NCI-H748 (cell line): ENCODE results near the gene TWF2.
A peak's percentile ranks its signal among the peaks of the same experiment; 100 is the strongest.
"Not testable (repeated sequence)": the region's sequence is repeated elsewhere in the genome, so short reads cannot be mapped to it uniquely, and the experiment has no call there.

Source experiments
- DNase-seq: peaks from one replicate; lab custom pipeline; 2025; ENCODE audit not compliant: unreplicated experiment; lab: John Stamatoyannopoulos, UW

The TWF2 gene

DNA sequence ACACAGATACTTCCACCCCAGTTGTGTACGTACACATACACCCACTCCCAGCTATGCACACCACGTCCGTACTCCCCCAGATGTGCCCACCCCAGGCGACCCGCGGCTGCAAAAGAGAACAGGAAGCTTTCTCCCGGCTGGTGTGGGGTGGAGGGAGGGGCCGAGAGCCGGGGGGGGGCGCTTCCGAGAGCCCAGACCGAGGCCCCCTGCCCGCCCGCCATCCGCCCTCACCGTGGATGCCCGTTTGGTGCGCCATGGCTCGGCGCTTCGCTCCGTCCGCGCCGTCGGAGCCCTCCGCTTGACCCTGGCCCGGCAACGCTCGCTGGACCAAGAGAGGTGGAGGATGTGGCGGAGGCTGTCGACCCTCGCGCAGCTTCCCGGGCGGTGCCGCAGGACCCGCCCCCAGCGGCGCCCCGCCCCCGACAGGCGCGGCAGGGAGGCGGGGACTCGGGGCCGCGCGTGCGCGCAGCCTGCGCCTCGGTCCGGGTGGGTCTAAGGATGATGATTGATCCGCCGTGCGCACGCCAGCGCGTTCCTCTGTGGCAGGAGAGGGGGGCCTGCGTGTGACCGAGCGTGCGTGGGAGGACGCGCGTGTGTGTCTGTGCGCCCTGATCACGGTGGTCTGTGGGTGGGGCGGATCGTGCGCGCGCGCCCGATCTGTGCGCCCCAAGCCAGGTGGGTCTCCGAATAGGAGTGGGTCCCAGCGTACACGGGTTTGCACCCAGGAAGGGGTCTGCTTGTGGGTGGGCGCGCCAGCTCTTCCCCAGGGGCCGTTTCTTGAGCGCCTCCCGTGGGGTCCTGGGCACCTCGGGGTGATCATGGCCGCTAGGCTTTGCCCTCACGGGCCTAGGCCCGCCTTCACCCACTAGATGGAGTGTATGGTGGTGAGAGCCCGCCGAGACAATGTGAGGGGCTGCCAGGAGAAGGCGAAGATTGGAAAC lies at the start of gene TWF2:
Gene TWF2 (minus strand): TSS at position 398 of the 941 bp plus-strand sequence. CDS start 142 bp downstream, at position 256.
- peak; percentile 73 for DNase-seq

GRCh38 chr3:52288674-52289073 lies 49.7 kb upstream of the TWF2 start:
- DNase-seq: no peak

GRCh38 chr3:52286777-52287110 lies 47.8 kb upstream of the TWF2 start:
- no peak for DNase-seq

GRCh38 chr3:52284051-52284450 lies 45.1 kb upstream of the TWF2 start:
- DNase-seq: not testable (repeated sequence)

- no peak for DNase-seq
These were observed 44.3 kb upstream of the TWF2 start for GRCh38 chr3:52283306-52283705.

DNA sequence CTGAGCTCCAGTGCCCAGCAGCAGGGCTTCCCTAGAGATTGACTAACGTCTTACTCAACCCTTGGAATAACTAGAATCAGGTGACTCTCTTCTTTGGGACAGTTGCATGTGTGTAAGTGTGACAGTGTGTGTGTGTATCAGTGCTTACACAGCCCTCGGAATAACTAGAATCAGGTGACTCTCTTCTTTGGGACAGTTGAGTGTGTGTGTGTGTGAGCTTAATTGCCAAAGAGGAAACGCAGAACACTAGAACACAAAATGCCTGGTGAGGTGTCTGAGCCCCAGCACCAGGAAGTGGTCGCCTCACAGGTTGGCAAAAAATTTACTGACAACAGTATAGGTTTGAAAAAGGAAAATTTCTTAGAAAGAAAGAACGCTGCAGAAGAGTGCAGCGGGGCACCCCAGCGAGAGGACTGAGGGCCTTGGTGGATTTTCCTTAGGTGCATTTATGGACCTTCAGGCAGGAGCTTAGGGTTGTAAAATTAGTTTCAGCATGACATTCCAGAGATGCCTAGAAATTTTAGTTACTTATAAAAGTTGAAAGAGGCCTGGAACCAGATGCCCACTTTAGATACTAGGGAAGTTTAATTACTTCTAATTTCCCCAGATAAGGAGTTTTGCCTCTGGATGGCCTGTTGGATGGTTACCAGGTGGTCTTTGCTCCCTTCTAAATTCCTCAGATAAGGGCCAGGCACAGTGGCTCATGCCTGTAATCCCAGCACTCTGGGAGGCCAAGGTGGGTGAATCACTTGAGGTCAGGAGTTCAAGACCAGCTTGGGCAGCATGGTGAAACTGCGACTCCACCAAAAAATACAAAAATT lies 43.2 kb upstream of the TWF2 start:
- no peak for DNase-seq

DNA sequence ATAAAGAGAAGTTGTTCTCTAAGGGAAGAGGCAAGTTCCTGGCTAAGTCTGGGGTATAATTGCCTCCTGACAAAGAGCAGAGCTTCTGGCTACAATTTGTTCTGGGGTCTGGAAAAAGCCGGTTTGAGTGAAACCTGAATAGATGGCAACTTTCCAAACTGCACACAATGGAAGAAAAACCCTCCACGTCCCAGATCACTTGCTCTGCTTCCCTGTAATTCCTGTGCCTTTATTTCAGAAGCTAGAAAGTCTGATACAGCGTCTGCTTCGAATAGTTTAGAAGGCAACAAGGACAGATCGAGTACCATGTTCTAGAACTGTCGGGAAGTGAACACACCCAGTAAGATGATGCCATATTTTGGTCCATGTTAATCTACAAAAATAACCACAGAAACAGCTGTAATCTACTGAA lies 41.1 kb upstream of the TWF2 start:
- DNase-seq: peak; percentile 78

DNA sequence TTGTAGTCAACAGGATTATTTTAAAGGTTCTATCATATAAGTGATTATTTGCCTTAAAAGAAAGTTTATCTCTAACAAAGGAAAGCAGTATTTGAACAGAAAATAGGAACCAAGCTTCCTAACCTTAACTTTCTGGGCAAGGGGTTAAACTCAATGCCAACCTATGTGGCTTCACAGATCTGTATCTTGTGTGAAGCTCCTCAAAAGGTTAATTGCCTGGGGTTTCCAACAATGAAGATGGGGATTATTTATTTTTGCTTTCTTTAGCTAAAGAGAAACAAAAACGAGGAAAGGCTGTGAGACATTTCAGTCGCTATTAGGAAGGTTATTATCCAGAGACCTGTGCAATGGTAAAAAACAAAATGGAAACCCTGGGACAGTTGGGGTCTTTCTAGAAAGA lies 40.6 kb upstream of the TWF2 start:
- no peak for DNase-seq

DNA sequence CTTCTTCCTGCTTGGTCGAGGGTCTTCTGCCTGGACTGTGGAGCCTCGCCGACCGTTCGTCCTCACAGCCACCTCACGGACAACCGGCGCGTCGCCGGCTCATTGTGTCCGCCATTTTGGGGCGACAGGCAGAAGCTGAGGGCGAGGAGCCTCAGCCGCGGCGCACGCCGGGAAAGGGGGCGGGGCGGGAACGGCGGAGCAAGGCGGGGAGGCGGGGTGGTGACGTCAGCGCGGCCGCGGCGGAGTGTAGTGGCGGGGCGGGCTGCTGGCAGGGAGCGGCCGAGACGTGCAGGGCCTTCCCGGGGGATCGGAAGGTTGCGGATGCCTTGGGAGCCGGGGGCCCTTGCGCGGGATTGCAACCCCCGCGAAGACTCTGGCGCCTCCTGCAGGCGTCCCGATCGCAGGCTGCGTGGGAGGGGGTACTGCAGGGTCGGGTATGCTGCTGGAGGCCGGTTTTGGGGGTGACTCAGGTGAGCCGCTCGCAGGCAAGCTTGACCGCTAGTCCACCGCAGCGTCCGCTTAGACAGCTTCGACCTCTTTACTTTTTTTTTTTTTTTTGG lies 39.6 kb upstream of the TWF2 start, which contains the start of gene WDR82:
Gene WDR82 (minus strand): TSS at position 140 of the 560 bp plus-strand sequence. CDS start 288 bp downstream, outside the sequence.
- peak; percentile 90 for DNase-seq

DNA sequence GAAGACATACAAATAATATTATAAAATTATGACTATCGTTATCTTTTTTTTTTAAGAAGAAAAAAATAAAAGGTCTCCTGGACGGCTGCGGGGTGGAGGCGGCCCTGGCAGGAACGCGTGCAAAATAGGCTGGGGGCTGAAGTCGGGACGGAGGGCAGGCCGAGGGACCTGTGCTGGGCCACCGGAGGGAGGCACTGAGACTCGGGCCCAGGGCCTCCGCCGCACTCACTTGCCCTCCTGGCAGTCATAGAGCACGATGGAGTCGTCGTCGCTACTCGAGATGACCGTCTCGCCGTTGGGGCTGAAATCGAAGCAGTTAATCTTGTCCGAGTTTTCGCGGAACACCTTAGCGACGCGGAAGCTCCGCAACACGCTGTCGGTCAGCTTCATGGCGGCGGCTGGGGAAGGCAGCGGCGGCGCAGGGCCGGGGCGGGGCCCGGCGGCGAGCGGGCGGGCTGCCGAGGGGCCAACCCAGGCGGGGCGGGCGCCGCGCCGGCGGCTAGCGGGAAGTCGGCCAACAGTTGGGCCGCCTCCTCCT lies 39.1 kb upstream of the TWF2 start:
- DNase-seq: peak; percentile 64

- DNase-seq: peak; percentile 52
These were observed 38.4 kb upstream of the TWF2 start for GRCh38 chr3:52277071-52277964.

DNA sequence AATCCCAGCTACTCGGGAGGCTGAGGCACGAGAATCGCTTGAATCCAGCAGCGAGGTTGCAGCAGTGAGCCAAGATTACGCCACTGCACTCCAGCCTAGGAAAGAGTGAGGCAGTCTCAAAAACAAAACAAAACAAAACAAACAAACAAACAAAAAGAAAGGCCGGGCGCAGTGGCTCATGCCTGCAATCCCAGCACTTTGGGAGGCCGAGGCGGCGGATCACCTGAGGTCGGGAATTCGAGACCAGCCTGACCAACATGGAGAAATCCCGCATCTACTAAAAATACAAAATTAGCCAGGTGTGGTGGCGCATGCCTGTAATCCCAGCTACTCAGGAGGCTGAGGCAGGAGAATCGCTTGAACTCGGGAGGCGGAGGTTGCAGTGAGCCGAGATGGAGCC lies 35.8 kb upstream of the TWF2 start:
- DNase-seq: not testable (repeated sequence)

DNA sequence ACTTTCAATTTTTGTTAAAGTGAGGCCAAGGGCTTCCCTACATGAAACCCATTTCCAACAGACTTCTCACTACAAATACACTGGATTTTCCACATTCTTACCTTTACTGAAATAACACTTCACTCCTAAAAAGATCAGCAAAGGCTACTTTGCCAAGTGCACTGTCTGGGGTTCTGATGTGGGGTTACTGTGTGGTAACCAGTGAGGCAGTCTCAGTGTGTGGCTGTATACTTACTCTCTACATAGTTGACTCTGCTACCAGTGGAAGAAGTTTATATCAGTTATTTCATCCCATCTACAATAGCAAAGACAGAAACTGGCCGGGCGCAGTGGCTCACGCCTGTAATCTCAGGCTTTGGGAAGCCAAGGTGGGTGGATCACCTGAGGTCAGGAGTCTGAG lies 33.9 kb upstream of the TWF2 start:
- no peak for DNase-seq

- not testable (repeated sequence) for DNase-seq
These were observed 33.2 kb upstream of the TWF2 start for GRCh38 chr3:52272172-52272571.

GRCh38 chr3:52270252-52270754 lies 31.3 kb upstream of the TWF2 start:
- DNase-seq: no peak

DNA sequence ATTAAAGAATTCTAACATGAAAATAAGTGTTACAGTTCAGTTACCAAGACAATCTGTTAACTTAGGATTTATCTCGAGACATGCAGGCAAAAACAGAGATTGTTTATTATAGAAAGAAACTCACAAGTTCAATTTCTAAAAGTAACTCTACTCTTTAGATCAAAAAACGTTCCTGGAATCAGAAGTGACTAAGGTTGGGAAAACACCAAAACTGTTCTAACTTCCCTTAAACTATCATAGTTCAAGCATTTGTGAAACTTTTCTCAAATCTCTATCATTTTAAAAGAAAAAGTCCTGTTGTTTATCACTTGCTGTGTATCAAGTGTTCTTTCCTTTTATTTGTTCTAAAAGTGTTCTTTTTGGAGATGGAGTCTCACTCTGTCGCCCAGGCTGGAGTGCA lies 30.8 kb upstream of the TWF2 start:
- DNase-seq: no peak

GRCh38 chr3:52268036-52268435 lies 29.1 kb upstream of the TWF2 start:
- DNase-seq: no peak

DNA sequence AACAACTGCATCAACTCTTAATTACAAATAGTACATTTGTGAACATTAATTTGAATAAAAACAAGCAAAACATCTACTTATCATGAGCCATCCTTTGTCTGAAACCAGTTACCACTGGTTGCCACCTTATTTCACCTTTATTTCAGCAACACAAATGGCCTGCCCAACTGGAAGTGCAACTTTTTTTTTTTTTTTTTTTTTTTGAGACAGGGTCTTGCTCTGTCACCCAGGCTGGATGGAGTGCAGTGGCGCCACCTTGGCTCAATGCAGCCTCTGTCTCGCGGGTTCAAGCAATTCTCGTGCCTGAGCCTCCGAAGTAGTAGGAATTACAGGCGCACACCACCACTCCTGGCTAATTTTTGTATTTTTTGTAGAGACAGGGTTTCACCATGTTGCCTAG lies 26.4 kb upstream of the TWF2 start:
- DNase-seq: no peak

DNA sequence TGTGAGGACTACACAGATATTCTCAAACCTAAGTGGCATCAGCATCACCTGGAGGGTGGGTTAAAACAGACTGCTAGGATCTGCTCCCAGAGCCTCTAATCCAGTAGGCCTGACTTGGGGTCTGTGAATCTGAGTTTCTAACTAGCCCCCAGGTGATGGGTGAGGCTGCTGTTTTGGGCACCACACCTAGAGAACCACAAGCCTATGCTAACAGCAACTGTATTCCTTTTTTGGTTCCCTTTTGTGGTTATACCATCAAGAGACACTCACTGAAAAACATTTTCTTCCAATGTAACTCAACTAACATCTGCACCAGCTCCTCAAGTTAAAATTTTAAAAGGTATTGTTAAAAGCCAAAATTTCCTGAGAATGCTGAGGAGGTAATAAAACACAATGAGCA lies 23.5 kb upstream of the TWF2 start:
- no peak for DNase-seq

DNA sequence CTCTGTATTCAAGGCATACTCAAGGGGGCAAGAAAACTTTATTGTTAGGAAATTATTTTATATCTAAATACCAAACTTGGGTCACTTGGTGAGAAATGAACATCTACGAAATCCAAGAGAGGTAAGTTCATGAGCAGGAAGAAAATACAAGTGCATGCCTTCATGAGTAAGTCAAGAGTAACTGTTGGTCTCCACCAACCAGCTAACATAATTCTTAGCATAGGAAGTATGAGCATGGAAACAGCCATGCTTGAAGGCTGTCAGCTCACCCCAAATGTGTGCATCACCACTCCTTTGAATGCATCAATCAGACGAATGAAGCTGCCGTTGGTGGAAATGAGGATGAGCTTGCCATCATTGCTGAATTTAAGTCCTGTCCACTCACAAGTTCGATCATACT lies 20.5 kb upstream of the TWF2 start:
- DNase-seq: no peak
